Measurements from ENCODE around the gene MED13L.

GRCh38 chr12:115964214-115964613 lies 313.3 kb downstream of the MED13L start:
- TF ChIP-seq CTCF (IDR thresholded peaks at IDR 0.05) (no peak), POLR2A (IDR thresholded peaks at IDR 0.05) (no peak)

Data from lower leg skin (tissue), 3 donors.